H9 (cell line): Measurements from ENCODE around the gene MTNR1A. TPM values are rescaled to one million over a fixed set of nuclear protein-coding genes. Genes with fewer than 3 reads are reported as not detected.

ENCODE experiments used
- DNase-seq: peaks from one replicate; pipeline ENCODE4 v3.0.0-alpha.2; 2017
- H2AFZ ChIP-seq: one replicate; pipeline ENCODE4 v1.6.1; 2013; ENCODE audit warnings: mild to moderate bottlenecking, low read length, control low read depth, moderate library complexity
- H2AK5ac ChIP-seq: 2 replicates; pipeline ENCODE4 v1.6.1; 2013; ENCODE audit warnings: low read length, control low read depth, mixed read lengths; ENCODE audit not compliant: insufficient read length
- H2BK120ac ChIP-seq: one replicate; pipeline ENCODE4 v1.6.1; 2013; ENCODE audit warnings: low read depth, mild to moderate bottlenecking, low read length, control low read depth, inconsistent platforms; ENCODE audit not compliant: poor library complexity, severe bottlenecking
- H2BK12ac ChIP-seq: 2 replicates; pipeline ENCODE4 v1.6.1; 2013; ENCODE audit warnings: low read length, control low read depth, mixed read lengths, low read depth; ENCODE audit not compliant: insufficient read length
- H2BK15ac ChIP-seq: 2 replicates; pipeline ENCODE4 v1.6.1; 2013; ENCODE audit warnings: low read depth, low read length, control low read depth
- H2BK20ac ChIP-seq: one replicate; pipeline ENCODE4 v1.6.1; 2013; ENCODE audit warnings: low read depth, mild to moderate bottlenecking, low read length, control low read depth, inconsistent platforms; ENCODE audit not compliant: poor library complexity, severe bottlenecking
- H2BK5ac ChIP-seq: 2 replicates; pipeline ENCODE4 v1.6.1; 2013; ENCODE audit warnings: low read length, control low read depth, mixed read lengths; ENCODE audit not compliant: insufficient read length
- H3K14ac ChIP-seq: 2 replicates; pipeline ENCODE4 v1.6.1; 2013; ENCODE audit warnings: low read length, control low read depth; ENCODE audit not compliant: insufficient read depth
- H3K18ac ChIP-seq: 2 replicates; pipeline ENCODE4 v1.6.1; 2013; ENCODE audit warnings: low read depth, mild to moderate bottlenecking, mixed read lengths, low read length, control low read depth; ENCODE audit not compliant: insufficient read length
- H3K23ac ChIP-seq: 2 replicates; pipeline ENCODE4 v1.6.1; 2013; ENCODE audit warnings: low read length, control low read depth, mixed read lengths, low read depth; ENCODE audit not compliant: insufficient read length
- H3K23me2 ChIP-seq: 2 replicates; pipeline ENCODE4 v1.6.1; 2013; ENCODE audit warnings: low read depth, mild to moderate bottlenecking, mixed read lengths, low read length, control low read depth; ENCODE audit not compliant: insufficient read length, poor library complexity, severe bottlenecking
- H3K27ac ChIP-seq: 2 replicates; pipeline ENCODE4 v1.5.1; 2013; ENCODE audit warnings: low read length, control low read depth, mixed read lengths, low read depth; ENCODE audit not compliant: insufficient read length
- H3K27me3 ChIP-seq: 2 replicates; pipeline ENCODE4 v1.6.1; 2013; ENCODE audit warnings: low read length, control low read depth, inconsistent platforms; ENCODE audit not compliant: insufficient read depth
- H3K4ac ChIP-seq: 2 replicates; pipeline ENCODE4 v1.6.1; 2013; ENCODE audit warnings: low read depth, mild to moderate bottlenecking, control low read depth, inconsistent platforms, low read length, moderate library complexity
- H3K4me1 ChIP-seq: 2 replicates; pipeline ENCODE4 v1.6.1; 2013; ENCODE audit warnings: low read length, control low read depth, inconsistent platforms; ENCODE audit not compliant: insufficient read depth
- H3K4me2 ChIP-seq: 2 replicates; pipeline ENCODE4 v1.6.1; 2013; ENCODE audit warnings: low read length, control low read depth, mixed read lengths; ENCODE audit not compliant: insufficient read length, insufficient read depth
- H3K56ac ChIP-seq: 2 replicates; pipeline ENCODE4 v1.6.1; 2013; ENCODE audit warnings: low read depth, mild to moderate bottlenecking, mixed read lengths, low read length, control low read depth; ENCODE audit not compliant: insufficient read length
- H3K79me1 ChIP-seq: 2 replicates; pipeline ENCODE4 v1.6.1; 2013; ENCODE audit warnings: low read depth, mild to moderate bottlenecking, moderate library complexity, low read length, control low read depth, inconsistent platforms; ENCODE audit not compliant: insufficient read depth, poor library complexity, severe bottlenecking
- H3K79me2 ChIP-seq: 2 replicates; pipeline ENCODE4 v1.6.1; 2013; ENCODE audit warnings: low read length, control low read depth, inconsistent platforms; ENCODE audit not compliant: insufficient read depth
- H3K9ac ChIP-seq: 2 replicates; pipeline ENCODE4 v1.6.1; 2013; ENCODE audit warnings: low read length, control low read depth, mixed read lengths; ENCODE audit not compliant: insufficient read length; ENCODE audit errors: extremely low read depth
- H3K9me3 ChIP-seq: one replicate; pipeline ENCODE4 v1.6.1; 2013; ENCODE audit warnings: low read depth, low read length, inconsistent platforms; ENCODE audit not compliant: control insufficient read depth
- H3T11ph ChIP-seq: one replicate; pipeline ENCODE4 v1.6.1; 2013; ENCODE audit warnings: mild to moderate bottlenecking, low read length, control low read depth, inconsistent platforms
- H4K20me1 ChIP-seq: one replicate; pipeline ENCODE4 v1.6.1; 2013; ENCODE audit not compliant: control insufficient read depth, insufficient read length, insufficient read depth
- H4K5ac ChIP-seq: 2 replicates; pipeline ENCODE4 v1.6.1; 2013; ENCODE audit warnings: low read depth, mild to moderate bottlenecking, mixed read lengths, low read length, control low read depth; ENCODE audit not compliant: insufficient read length
- H4K8ac ChIP-seq: replicated peaks from 2 replicates; pipeline ENCODE4 v1.6.1; 2013; ENCODE audit warnings: low read length, control low read depth, mixed read lengths, low read depth; ENCODE audit not compliant: insufficient read length
- H4K91ac ChIP-seq: 2 replicates; pipeline ENCODE4 v1.6.1; 2013; ENCODE audit warnings: low read depth, mild to moderate bottlenecking, moderate library complexity, mixed read lengths, low read length, control low read depth; ENCODE audit not compliant: insufficient read length
- H3K27ac Mint-ChIP-seq, 3 experiments: 2 replicates in 2 of 3; 3 replicates in 1 of 3; pipeline ENCODE4 v1.8.0; 2020 to 2021; ENCODE audit warnings: mixed read lengths in 3 of 3, mild to moderate bottlenecking in 1 of 3, moderate library complexity in 1 of 3
- H3K27me3 Mint-ChIP-seq: 2 replicates; pipeline ENCODE4 v1.8.0; 2021; ENCODE audit warnings: low read depth, mild to moderate bottlenecking, moderate library complexity, mixed read lengths
- H3K36me3 Mint-ChIP-seq, 3 experiments: 2 replicates in 2 of 3; 3 replicates in 1 of 3; pipeline ENCODE4 v1.8.0; 2020 to 2021; ENCODE audit warnings: low read depth in 3 of 3, mixed read lengths in 3 of 3; ENCODE audit not compliant: insufficient read depth in 1 of 3
- H3K4me1 Mint-ChIP-seq, 2 experiments: 2 replicates each; pipeline ENCODE4 v1.8.0; 2020; ENCODE audit warnings: mixed read lengths in 2 of 2
- H3K4me3 Mint-ChIP-seq, 2 experiments: 2 replicates in 1 of 2; 3 replicates in 1 of 2; pipeline ENCODE4 v1.8.0; 2020 to 2021; ENCODE audit warnings: mild to moderate bottlenecking in 2 of 2, mixed read lengths in 2 of 2, moderate library complexity in 1 of 2
- H3K9me3 Mint-ChIP-seq, 2 experiments: 2 replicates in 1 of 2; 3 replicates in 1 of 2; pipeline ENCODE4 v1.8.0; 2020; ENCODE audit warnings: mild to moderate bottlenecking in 2 of 2, mixed read lengths in 2 of 2, moderate library complexity in 1 of 2
- CTCF ChIP-seq: fragments of 200-600 bp; sonication (generic); conservative IDR thresholded peaks from 3 replicates; pipeline ENCODE4 v1.8.0; 2021; ENCODE audit warnings: antibody characterized with exemption, mild to moderate bottlenecking
- WGBS: extraction: QIAGEN DNeasy Blood & Tissue Kit; methylation state at CpG from one replicate; pipeline ENCODE4 v1.1.7; 2013; ENCODE audit warnings: missing lambda C conversion rate, low lambda C conversion rate, mixed read lengths; ENCODE audit not compliant: insufficient read length; ENCODE audit errors: extremely low coverage; 5-methylcytosine and 5-hydroxymethylcytosine counted together
- total RNA-seq: library from RNA; stranded (reverse); gene quantifications from 2 replicates; pipeline ENCODE4 v1.2.1, GENCODE V29; 2021

The MTNR1A gene
- total RNA-seq, 1 experiment from 2014 or later: 0.57 TPM

GRCh38 chr4:186557486-186557885 is 2.1 kb upstream of the MTNR1A start:
- no peak overlapping the region for H3K27ac Mint-ChIP-seq
- Histone ChIP-seq H3K14ac (no peak overlapping the region), H3T11ph (no peak overlapping the region), H4K91ac (no peak overlapping the region), H3K4me1 (no peaks in the 10 kb centered on the region), H3K27ac (no peak overlapping the region), H2BK12ac (no peak overlapping the region), H3K4me2 (no peak overlapping the region), H3K23ac (no peak overlapping the region), H3K23me2 (peaks cover 8% of the 10 kb centered on the region), H3K79me2 (no peaks in the 10 kb centered on the region), H2AK5ac (no peak overlapping the region), H4K20me1 (no peaks in the 10 kb centered on the region), H3K9ac (no peak overlapping the region), H2BK5ac (no peak overlapping the region), H3K27me3 (no peaks in the 10 kb centered on the region; the same call in 1 of the 2 replicates), H3K18ac (no peak overlapping the region), H2AFZ (no peak overlapping the region), H3K56ac (no peak overlapping the region), H2BK20ac (no peak overlapping the region), H3K79me1 (no peaks in the 10 kb centered on the region), H2BK15ac (no peak overlapping the region), H3K9me3 (no peaks in the 10 kb centered on the region), H4K5ac (no peak overlapping the region), H4K8ac (no peak overlapping the region), H2BK120ac (no peak overlapping the region), H3K4ac (no peak overlapping the region)
- no peak for TF ChIP-seq CTCF
- no CpG with 5 or more reads among the region's 3 CpGs for WGBS
- no peak for DNase-seq
- no peak overlapping the region for H3K4me3 Mint-ChIP-seq
- H3K27me3 Mint-ChIP-seq: peaks cover 22% of the 10 kb centered on the region
- H3K36me3 Mint-ChIP-seq: no peaks in the 10 kb centered on the region
- H3K9me3 Mint-ChIP-seq: no peaks in the 10 kb centered on the region; a peak in 1 of 5 replicates
- H3K4me1 Mint-ChIP-seq: peaks cover 6 to 14% of the 10 kb centered on the region in 2 experiments
